Stimulated activated CD4-positive, alpha-beta T cell treated with anti-CD3 and anti-CD28 coated beads, Interleukin-4, amount 100 ng/mL, for 4 hours (primary cell): ENCODE results near the gene GRIK4.
"Not testable (repeated sequence)": the region's sequence is repeated elsewhere in the genome, so short reads cannot be mapped to it uniquely, and the experiment has no call there.

Source experiments
- DNase-seq, 2 experiments: peaks; one replicate each; pipeline ENCODE4 v3.0.0-alpha.2; 2020

GRIK4 gene

DNA sequence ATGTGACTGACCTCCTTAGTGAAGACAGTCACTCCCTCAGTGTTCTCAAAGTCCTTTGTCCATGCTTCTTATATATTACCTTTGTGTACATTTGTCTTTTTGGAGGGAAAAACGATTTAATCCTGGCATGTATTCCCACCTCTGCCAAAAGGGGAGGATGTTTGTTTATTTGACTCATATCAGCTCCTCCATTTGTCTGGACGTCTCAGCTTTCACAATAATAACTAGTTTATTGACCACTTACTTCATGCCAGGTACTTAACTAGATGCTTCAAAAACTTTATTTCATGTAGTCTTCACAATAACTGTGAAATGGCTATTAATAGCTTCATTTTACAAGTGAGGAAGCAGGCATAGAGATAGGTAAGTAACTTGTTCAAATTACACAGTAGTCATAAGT, 517.6 kb downstream of the GRIK4 start:
- no peak for DNase-seq

DNA sequence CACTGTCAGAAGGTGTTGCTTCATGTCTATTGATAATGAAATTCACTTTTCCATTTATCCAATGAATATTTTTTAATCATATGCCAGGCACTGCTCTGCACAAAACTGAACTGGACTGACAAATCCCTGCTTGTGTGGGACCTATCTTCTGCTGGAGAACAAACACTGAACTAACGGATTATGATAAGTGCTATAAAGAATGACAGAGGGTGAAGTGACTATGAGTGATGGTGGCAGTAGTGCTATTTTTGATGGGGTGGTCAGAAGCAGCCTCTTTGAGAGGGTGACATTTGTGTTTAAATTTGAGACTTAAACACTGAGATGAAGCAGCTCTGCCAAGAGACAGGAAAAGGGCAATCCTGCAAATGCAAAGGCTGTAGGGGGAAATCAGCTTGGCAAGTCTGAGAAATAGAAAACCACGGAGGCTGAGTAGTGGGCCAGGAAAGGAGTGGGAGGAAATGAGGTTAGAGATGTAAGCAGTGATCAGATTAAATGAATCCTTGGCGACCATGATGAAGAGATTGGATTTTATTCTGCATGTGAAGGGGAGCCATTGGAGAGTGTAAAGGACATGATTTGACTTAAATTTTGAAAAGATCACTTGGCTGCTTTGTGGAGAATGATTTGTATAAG, 518.4 kb downstream of the GRIK4 start:
- no peak for DNase-seq

DNA sequence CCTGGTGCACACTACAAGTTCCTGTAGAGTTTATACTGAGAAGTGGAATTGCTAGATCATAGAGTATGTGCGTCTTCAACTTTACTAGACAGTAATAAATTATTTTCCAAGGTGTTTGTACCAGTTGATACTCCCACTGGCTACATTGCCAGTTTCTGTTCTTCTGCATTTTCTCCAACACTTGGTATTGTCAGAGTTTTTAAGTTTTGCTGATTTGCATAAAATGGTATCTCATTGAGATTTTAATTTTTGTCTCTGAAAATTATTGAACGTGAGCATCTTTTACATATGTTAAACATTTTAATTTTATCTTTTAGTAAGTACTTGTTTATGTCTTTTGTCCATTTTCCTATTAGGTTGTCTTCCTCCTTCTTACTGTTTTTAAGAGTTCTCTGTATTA, 519.6 kb downstream of the GRIK4 start:
- no peak for DNase-seq

DNA sequence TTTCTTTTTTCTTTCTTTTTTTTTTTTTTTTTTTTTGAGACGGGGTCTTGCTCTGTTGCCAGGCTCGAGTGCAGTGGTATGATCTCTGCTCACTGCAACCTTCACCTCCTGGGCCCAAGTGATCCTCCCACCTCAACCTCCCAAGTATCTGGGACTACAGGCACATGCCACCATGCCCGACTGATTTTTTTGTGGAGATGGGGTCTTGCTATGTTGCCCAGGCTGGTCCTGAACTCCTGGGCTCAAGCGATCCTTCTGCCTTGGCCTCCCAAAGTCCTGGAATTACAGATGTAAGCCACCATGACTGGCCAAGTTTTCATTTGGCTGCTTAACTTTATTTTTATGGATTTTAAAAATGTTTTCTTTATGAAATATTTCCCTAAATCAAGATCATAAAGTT, 520.1 kb downstream of the GRIK4 start:
- DNase-seq, result not testable (repeated sequence)

DNA sequence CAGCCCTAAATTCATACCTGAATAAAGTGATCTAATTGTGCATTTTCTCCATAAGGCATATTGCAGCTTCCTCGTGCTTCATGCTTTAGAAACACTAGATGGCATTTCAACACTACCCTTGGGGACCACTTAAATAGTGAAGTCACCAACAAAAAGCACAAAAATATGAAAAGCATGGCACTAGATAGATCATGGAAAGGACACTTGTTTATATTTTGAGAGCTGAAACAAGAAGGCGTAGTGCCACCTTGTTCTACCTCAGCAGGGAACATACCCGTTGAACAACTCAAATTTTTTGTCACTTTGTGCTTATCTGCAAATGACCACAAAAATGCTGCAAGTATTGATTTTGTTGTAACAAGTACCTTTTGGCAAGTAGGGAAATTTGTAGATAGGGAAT, 521.0 kb downstream of the GRIK4 start:
- no peak for DNase-seq

DNA sequence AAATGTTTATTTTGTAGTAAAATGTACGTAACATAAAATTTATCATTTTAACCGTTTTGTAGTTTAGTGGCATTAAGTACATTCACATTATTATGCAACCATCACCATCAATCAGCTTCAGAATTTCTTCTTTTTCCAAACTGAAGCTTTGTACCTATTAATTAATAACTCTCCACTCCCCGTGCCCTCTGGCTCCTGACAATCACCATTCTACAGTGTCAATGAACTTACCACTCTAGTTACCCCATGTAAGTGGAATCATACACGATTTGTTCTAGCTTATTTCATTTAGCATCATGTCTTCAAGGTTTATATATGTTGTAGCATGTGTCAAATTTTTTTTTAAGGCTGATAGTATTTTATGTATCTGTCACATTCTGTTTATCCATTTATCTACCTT, 522.1 kb downstream of the GRIK4 start:
- DNase-seq, result no peak

DNA sequence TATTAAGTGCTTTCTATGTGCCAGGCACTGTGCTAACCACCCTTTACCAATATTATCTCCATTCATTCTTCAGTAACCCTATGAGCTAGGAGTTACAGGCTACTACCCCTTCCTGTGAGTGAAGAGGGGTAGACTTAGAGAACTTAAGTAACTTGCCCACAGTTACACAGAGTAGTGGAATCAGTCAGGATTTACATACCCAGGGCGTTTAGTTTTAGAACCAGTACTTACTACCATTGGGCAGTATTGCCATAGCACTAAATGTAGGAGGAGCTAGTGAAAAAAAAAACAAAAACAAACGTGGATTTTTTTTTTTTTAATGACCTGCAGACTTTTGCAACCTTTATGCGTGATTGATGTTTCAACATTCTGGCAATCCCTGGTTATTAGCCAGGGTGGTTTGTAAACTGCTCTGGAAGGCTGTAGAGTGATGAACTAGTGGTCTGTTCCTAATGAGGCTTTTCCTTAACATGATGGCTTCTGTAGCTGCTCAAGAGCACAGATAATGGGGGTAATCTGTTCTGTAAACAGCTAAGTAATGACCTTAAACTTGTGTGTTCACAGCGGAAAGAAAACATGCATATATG, 523.7 kb downstream of the GRIK4 start:
- no peak for DNase-seq

DNA sequence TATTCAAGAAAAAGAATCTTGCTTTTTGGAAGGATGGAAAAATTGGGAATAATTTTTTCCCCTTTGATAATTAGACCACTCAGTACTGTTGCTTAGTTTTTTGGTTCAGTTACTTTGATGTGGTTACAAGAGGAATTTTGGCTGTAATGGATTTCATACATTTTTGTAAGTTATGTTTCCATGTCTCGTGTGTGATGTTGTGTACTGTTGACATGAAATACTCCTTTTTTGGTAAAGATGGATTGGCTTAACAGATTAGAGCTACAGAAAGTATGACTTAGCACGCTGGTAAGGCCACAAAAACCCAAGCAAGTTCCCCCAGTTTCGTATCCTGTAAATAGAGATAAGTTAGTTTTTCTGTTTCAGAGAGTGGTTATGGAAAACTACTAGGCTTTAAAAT, 524.2 kb downstream of the GRIK4 start:
- no peak for DNase-seq

DNA sequence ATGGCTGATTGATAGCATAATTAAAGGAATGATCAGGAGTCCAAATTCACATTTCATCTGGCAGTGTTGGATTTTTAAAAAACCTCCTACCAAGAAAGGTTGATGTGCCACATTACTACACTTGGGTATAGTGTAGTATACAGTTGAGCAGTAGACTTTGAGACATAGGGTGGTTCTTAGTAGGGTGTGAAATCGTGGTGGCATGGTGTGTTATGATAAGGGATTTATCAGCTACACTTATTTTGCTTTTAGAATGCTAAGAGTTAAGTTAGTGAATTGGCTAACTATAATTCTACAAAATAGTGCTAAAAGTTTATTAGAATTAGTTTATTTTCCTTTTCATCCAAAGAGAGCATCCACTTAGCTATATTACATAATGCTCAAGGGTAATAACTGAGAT, 525.5 kb downstream of the GRIK4 start:
- DNase-seq, result no peak
